Mucosa of stomach (tissue), 1 donor: Measurements from ENCODE around the gene SPSB2.
"Not testable (repeated sequence)": the region's sequence is repeated elsewhere in the genome, so short reads cannot be mapped to it uniquely, and the experiment has no call there.

Source experiments
- H3K27me3 ChIP-seq: one replicate; pipeline ENCODE4 v1.7.0; 2013; ENCODE audit warnings: mild to moderate bottlenecking, low read length; ENCODE audit not compliant: control insufficient read depth, insufficient read depth
- H3K36me3 ChIP-seq: one replicate; pipeline ENCODE4 v1.7.0; 2013; ENCODE audit warnings: low read length; ENCODE audit not compliant: control insufficient read depth, insufficient read depth
- H3K4me1 ChIP-seq: one replicate; pipeline ENCODE4 v1.7.0; 2013; ENCODE audit warnings: mild to moderate bottlenecking, low read length; ENCODE audit not compliant: control insufficient read depth, insufficient read depth
- H3K4me3 ChIP-seq: one replicate; pipeline ENCODE4 v1.7.0; 2013; ENCODE audit warnings: low read length
- H3K9ac ChIP-seq: one replicate; pipeline ENCODE4 v1.7.0; 2013; ENCODE audit warnings: mild to moderate bottlenecking, low read length, moderate library complexity
- H3K9me3 ChIP-seq: one replicate; pipeline ENCODE4 v1.7.0; 2013; ENCODE audit warnings: mild to moderate bottlenecking, low read length, moderate library complexity; ENCODE audit not compliant: control insufficient read depth
- donor health status: Pancreatic carcinoma.

Gene SPSB2

DNA sequence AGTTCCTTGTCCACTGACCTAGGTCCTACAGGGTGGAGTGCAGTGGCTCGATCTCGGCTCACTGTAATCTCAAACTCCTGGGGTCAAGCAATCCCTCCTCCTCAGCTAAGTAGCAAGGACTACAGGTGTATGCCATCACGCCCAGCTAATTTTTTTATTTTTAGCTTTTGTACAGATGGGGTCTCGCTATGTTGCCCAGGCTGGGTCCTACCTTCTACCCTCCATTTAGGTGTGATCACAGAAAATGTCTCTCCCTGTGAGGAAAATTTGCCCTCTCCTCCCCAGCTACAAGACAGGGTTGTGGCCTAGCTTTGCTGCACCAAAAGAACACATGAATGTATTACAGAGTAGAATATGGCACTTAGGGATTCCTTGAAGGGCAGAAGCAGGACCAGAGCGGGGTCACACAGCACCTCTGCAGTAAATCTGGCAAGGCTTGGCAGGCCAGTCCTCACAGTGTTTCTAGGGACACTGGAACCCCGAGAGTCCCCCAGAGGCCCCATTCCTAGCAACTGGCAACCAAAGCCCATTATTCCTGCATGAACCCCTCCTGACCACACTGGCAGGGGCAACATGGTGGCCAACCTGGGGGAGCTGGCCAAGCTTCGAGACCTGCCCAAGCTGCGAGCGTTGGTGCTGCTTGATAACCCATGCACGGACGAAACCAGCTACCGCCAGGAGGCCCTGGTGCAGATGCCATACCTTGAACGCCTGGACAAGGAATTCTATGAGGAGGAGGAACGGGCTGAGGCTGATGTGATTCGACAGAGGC lies 39.2 kb upstream of the SPSB2 start:
- Histone ChIP-seq H3K4me1 (peaks cover 13% of the 10 kb centered on the region), H3K9ac (no peak overlapping the region)

DNA sequence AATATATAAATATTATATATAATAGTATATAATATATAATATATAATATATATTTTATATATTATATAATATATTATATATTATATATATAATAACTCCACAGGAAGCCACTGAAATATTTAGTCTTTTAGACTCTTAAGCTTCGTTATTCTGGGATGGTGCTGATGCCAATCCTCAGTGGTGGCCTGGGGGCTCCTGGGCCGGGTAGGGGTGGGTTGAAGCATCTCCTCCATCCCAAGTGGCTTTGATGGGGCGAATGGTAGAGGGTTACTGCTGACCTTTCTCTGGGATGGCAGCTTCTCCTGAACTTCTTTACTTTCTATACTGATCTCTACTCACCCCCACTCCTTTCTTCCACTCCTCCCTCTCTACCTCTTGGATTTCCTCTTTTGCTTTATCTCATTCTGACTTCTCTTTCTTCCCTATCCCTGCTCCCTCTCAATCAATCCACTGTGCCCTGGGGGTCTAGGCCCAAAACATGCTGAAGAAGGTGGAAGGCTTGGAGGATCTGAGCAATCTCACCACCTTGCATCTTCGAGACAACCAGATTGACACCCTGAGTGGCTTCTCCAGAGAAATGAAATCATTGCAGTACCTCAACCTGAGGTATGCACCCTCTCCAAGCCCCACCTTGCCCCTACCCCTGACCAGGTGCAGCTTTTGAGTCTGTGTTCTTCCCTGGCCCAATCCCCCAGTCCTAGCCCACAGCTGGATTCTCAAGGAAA lies 36.5 kb upstream of the SPSB2 start:
- Histone ChIP-seq H3K27me3 (peaks cover 14% of the 10 kb centered on the region), H3K36me3 (no peaks in the 10 kb centered on the region), H3K4me1 (peaks cover 13% of the 10 kb centered on the region), H3K9me3 (no peaks in the 10 kb centered on the region), H3K4me3 (no peak overlapping the region), H3K9ac (no peak overlapping the region)

More for the DNA sequence above, 39.2 kb upstream of the SPSB2 start:
- Histone ChIP-seq H3K36me3 (no peaks in the 10 kb centered on the region), H3K9me3 (no peaks in the 10 kb centered on the region), H3K4me3 (no peak overlapping the region), H3K27me3 (peaks cover 19% of the 10 kb centered on the region)

DNA sequence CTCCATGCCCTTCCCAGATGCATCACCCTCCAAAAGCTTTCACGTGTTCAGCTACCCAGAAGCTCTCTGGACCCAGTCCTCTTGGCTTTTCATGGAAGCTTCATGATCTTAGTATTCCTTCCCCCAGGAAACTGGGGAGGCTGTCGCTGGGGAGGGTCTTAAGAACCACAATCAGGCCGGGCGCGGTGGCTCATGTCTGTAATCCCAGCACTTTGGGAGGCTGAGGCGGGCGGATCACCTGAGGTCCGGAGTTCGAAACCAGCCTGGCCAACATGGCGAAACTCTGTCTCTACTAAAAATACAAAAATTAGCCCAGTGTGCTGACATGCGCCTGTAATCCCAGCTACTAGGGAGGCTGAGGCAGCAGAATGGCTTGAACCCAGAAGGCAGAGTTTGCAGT lies 35.0 kb upstream of the SPSB2 start:
- H3K27me3 ChIP-seq, H3K36me3 ChIP-seq, H3K9me3 ChIP-seq, H3K4me3 ChIP-seq, H3K9ac ChIP-seq: not testable (repeated sequence)
- peaks cover 11% of the 10 kb centered on the region for H3K4me1 ChIP-seq

DNA sequence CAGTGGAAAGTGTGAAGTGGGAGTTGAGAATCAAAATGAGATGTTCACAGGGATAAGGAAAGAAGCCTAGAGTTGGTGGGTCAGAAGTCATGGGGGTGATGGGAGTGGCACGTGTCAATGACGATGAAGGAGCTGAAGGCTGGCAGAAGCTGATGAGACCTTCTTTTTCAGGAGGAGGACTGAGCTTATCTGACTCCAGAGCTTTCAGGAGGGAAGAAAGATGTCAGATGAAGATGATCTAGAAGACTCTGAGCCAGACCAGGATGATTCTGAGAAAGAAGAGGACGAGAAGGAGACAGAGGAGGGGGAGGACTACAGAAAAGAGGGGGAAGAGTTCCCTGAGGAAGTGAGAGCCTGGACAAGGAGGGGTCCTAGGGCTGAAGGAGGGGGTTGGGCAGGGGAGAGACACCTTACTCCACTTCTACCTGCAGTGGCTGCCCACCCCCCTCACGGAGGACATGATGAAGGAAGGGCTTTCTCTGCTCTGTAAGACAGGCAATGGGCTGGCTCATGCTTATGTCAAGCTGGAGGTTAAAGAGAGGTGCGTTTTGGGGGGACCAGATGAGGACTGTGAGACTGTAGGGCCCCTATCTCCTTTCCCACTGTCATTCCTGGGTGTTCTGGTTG lies 32.4 kb upstream of the SPSB2 start:
- Histone ChIP-seq H3K4me1 (peaks cover 11% of the 10 kb centered on the region), H3K9ac (peak overlapping the region; percentile 71), H3K4me3 (peak overlapping the region; percentile 63)

DNA sequence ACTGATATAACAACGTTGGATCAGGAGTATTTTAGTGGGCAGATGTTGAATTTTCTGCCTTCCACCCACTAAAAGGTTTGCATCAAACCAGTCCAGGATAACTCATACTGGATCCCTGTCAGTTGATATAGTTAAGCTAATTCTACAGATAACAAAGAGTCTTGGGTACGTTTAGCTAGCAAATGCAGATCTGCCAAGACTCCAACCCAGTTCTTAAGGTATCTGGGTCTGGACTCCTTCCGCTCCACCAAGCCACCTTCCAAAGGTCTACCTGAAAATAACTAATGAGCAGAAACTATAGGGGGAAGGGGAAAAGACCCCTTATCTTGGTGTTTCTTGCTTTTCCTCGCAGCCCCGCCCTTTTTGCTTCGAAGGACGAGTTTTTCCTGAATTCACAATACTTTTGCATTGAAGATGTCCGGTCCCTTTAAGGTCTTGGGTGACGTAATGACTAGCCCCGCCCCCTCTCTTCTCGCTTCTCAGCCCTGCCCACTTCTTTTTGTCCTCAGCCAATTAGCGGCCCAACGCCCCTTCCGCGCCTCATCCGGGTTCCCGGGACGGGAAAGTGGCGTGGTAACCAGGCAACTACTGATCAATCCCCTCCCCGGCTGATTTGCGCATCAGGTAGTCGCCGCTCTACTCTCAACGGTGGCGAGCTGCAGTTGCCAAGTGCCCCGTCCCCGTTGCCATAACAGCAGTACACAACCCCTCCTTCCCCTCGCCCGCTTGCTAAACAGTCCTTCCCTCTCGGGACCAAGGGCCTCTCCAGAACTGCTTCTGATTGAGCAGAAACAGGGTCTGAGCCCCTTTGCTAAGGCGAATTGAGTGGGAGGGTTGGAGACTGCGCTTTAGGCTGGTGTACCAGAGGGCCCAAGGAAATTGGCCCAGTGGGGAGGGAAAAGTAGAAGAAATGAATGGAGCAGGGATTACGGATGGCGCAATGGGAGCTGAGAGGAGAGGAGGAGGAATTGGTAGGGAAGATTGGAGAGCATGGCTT lies 31.5 kb upstream of the SPSB2 start, which contains the start of gene LRRC23:
LRRC23 (plus strand) TSS at position 543 of the 997 bp plus-strand sequence. CDS start 812 bp downstream, outside the sequence.
- Histone ChIP-seq H3K4me1 (peaks cover 17% of the 10 kb centered on the region), H3K4me3 (peak within 1 kb of the TSS; percentile 63), H3K36me3 (no peaks in the 10 kb centered on the region), H3K27me3 (no peaks in the 10 kb centered on the region), H3K9me3 (no peaks in the 10 kb centered on the region), H3K9ac (peak within 1 kb of the TSS; percentile 71)

More for the DNA sequence above, 32.4 kb upstream of the SPSB2 start:
- Histone ChIP-seq H3K36me3 (no peaks in the 10 kb centered on the region), H3K27me3 (no peaks in the 10 kb centered on the region), H3K9me3 (no peaks in the 10 kb centered on the region)

DNA sequence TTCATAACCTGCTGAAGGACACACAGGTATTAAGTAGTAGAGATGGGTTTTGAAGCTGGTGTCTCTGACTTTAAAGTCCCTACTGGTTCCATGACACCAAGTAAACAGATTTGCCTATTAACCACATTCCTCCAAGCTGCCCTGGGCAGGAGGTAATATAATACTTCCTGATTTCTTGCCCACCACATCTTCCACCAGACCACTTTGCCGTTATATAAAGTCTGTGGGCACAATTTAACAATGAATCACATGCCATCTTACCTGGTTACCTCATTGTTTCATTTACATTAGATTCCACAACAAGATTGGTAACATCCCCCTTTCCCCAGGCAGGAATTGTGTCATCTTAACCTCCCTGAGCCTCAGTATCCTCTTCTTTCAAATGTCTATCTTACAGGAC lies 30.6 kb upstream of the SPSB2 start:
- Histone ChIP-seq H3K4me1 (peaks cover 21% of the 10 kb centered on the region), H3K4me3 (no peak overlapping the region), H3K36me3 (no peaks in the 10 kb centered on the region), H3K27me3 (no peaks in the 10 kb centered on the region), H3K9me3 (no peaks in the 10 kb centered on the region), H3K9ac (no peak overlapping the region)

DNA sequence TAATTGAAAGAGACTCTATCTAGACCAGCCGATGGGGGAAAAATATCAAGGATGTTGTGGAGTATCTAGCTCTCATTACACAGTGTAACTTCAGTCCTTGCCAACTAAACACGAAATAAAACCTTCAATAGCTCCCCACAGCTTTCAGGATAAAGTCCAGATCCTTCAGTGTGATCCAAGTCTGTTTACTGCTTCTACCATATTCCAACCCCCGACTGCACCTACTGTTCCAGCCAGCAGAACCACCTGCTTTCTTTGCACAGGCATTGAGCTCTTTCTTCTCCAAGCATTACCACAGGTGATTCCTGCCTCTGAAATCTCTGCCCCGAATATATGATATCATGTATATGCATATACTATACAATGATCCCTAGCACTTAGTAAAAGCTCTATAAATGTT lies 29.3 kb upstream of the SPSB2 start:
- Histone ChIP-seq H3K9ac (no peak overlapping the region), H3K27me3 (no peaks in the 10 kb centered on the region), H3K4me1 (peaks cover 21% of the 10 kb centered on the region), H3K9me3 (no peaks in the 10 kb centered on the region), H3K36me3 (no peaks in the 10 kb centered on the region), H3K4me3 (no peak overlapping the region)

DNA sequence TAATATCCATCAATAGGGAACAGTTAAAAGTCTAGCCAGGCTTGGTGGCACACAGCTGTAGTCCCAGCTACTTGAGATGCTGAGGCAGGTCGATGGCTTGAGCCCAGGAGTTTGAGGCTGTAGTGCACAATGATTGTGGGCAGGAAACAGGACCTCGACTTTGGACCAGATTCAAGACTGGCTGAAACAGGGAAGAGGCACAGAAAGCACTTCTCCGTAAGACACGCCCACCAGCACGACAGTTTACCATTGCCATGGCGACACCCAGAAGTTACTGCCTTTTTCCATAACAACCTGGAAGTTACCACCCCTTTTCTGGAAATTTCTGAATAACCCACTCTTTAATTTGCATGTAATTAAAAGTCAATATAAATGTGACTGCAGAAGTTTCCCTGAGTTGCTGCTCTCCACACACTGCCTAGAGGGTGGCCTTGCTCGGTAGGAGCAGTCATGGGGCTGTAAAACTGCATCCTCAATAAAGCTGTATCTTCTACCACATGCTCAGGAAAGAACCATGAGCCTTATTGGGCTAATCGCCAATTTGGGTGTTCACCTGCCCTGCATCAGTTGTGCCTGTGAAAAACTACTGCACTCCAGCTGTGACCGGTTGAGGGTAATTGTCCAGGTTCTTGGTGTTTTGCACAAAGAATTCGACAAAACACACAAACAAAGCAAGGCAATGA lies 26.9 kb upstream of the SPSB2 start:
- Histone ChIP-seq H3K27me3 (no peaks in the 10 kb centered on the region), H3K9ac (no peak overlapping the region), H3K4me3 (no peak overlapping the region)

DNA sequence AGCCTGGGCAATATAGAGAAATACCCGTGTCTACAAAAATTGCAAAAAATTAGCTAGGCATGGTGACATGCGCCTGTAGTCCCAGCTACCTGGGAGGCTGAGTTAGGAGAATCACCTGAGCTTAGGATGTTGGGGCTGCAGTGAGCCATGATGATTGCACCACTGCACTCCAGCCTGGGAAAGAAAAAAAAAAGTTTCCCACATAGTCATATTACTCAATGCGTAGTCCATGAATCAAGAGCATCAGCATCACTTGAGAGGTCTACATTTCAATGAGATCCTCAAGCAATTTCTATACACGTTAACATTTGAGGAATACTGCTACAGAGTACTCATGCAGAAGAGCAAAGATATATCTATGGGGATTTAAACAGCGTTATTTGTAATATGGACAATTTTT lies 26.3 kb upstream of the SPSB2 start:
- Histone ChIP-seq H3K4me3 (no peak overlapping the region), H3K4me1 (peaks cover 13% of the 10 kb centered on the region), H3K27me3 (no peaks in the 10 kb centered on the region), H3K36me3 (no peaks in the 10 kb centered on the region), H3K9ac (no peak overlapping the region), H3K9me3 (no peaks in the 10 kb centered on the region)

More for the DNA sequence above, 26.9 kb upstream of the SPSB2 start:
- H3K4me1 ChIP-seq, result peaks cover 15% of the 10 kb centered on the region
- H3K36me3 ChIP-seq, result no peaks in the 10 kb centered on the region
- H3K9me3 ChIP-seq, result no peaks in the 10 kb centered on the region

DNA sequence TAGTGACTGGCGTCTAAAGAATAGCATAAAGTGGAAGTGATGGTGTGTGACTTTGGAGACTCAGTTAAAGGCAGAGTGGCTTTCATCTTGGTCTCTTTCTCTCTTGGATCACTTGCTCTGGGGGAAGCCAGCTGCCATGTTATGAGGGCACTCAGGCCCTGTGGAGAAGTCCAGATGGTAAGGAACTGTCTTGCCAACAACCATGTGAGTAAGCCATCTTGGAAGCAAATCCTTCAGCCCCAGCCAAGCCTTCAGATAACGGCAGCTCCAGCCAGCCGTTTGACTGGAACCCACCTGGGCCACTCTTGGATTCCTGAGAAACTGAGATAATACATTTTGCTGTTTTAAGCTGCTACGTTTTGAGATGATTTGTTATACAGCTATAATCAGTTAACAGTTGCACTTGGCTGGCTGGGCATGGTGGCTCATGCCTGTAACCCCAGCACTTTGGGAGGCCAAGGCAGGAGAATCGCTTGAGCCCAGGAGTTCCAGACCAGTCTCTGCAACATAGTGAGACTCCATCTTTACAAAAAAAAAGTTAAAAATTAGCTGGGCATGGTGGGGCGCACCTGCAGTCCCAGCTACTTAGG lies 23.8 kb upstream of the SPSB2 start:
- no peak overlapping the region for H3K4me3 ChIP-seq
- no peaks in the 10 kb centered on the region for H3K27me3 ChIP-seq
- H3K36me3 ChIP-seq, result no peaks in the 10 kb centered on the region
- H3K9me3 ChIP-seq, result no peaks in the 10 kb centered on the region
- H3K9ac ChIP-seq, result no peak overlapping the region
- H3K4me1 ChIP-seq, result peaks cover 10% of the 10 kb centered on the region

GRCh38 chr12:6894321-6894720 lies 21.2 kb upstream of the SPSB2 start:
- Histone ChIP-seq H3K27me3 (no peaks in the 10 kb centered on the region), H3K9ac (no peak overlapping the region), H3K4me1 (peaks cover 13% of the 10 kb centered on the region), H3K9me3 (no peaks in the 10 kb centered on the region), H3K36me3 (no peaks in the 10 kb centered on the region), H3K4me3 (no peak overlapping the region)
